Measurements from ENCODE around the gene C5orf63. TPM values are rescaled to one million over a fixed set of nuclear protein-coding genes. Genes with fewer than 3 reads are reported as not detected.

C5orf63 gene
- total RNA-seq, 1 donor = 1.3 TPM

DNA sequence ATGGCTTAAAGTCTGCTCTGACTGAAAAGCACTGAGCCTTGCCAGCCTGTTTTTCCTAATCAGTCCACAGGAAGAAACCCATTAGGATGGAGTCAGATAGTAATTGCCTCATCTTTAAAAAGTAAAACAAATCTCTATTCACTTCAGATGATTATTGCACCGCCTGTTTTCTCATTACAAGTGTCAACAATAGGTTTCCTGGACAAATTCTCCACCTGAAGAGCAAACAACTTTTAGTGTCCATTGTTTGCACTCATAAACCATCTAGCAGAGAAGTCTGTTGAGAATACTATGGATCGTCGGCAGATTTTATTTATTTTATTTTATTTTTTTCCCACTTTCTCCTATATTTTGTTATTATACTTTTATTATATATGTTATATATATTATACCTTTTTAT lies 20.3 kb downstream of the C5orf63 start:
- DNase-seq (ENCODE audit: low read depth) = no peak
- H3K4me3 ChIP-seq (ENCODE audit: low read depth, low read length) = no peak overlapping the region
- TF ChIP-seq, protein P1, sequence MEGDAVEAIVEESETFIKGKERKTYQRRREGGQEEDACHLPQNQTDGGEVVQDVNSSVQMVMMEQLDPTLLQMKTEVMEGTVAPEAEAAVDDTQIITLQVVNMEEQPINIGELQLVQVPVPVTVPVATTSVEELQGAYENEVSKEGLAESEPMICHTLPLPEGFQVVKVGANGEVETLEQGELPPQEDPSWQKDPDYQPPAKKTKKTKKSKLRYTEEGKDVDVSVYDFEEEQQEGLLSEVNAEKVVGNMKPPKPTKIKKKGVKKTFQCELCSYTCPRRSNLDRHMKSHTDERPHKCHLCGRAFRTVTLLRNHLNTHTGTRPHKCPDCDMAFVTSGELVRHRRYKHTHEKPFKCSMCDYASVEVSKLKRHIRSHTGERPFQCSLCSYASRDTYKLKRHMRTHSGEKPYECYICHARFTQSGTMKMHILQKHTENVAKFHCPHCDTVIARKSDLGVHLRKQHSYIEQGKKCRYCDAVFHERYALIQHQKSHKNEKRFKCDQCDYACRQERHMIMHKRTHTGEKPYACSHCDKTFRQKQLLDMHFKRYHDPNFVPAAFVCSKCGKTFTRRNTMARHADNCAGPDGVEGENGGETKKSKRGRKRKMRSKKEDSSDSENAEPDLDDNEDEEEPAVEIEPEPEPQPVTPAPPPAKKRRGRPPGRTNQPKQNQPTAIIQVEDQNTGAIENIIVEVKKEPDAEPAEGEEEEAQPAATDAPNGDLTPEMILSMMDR (IDR thresholded peaks at IDR 0.05; ENCODE audit: insufficient read depth, low read depth, low read length) = no peak

DNA sequence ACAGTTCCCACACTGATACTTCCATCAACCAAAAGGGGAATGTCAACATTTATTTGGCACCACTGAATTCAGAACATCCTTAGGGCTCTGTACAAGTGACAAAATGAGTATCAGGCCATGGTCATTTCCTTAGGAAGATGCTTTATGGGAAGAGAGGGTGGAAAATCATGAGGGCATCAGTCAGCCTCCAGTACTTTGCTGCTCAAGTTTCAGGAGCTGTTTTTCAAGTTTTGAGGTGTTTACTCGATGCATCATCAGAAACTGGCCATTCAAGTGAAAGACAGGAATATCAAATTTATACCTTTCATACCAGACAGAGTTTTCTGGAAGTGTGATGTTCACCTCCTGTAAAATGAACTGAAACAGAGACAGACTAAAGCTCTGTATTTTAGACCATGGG lies 21.7 kb downstream of the C5orf63 start:
- TF ChIP-seq, protein P1 (IDR thresholded peaks at IDR 0.05; ENCODE audit: insufficient read depth, low read depth, low read length) = no peak
- H3K4me3 ChIP-seq (ENCODE audit: low read depth, low read length) = no peak overlapping the region
- no peak for DNase-seq (ENCODE audit: low read depth)

DNA sequence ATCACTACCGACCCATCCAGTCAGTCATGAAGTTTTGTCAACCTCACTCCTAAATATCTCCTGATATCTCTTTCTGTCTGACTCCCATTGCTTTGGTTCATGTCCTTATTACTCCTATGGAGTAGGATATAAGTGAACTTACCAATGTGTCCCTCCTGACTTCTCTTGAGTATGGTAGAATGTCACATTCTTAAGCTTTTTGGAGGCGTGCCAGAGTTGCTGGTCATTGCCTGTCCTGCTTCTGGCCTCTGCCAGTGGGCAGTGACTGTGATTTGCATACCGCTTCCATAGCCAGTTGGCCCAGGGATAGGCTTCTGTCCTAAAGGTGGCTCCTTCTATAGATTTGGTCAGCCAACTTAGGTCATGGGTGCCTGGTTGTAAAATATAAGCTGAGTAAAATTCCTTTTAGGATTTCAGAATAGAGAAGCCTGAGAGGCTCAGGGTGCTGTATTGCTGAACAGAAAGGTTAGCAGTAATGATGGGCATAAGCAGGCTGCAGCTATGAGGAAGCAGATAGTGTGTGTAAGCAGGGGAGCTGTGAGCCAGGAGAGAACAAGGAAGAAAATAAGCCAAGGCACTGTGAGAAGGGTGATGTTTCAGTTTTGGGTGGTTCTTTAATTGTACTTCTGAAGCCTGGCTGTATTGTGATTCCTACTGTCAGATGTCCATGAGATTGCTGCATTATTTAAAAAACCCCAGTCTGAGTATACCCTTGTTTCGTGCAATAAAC lies 26.8 kb downstream of the C5orf63 start:
- no peak for DNase-seq (ENCODE audit: low read depth)
- TF ChIP-seq, protein P1 (IDR thresholded peaks at IDR 0.05; ENCODE audit: insufficient read depth, low read depth, low read length) = no peak
- H3K4me3 ChIP-seq (ENCODE audit: low read depth, low read length) = no peak overlapping the region

DNA sequence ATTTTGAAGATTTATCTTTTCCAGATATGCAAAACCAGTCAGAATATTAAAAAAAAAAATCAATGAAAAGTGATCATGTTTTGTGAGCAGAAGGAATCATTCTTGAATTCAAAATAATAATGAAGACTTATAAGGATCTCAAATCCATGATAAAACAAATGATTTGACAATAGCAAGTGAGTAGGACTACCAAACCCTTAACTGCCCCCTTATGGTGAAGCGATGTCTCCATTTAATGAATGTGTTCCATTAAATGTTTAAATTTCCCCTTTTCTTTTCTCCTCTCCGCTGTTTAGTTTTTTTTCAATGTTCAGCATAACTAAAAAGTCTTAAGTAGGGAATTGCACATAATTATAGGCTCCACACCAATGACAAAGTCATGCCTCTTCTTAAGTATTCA lies 30.7 kb downstream of the C5orf63 start:
- no peak overlapping the region for H3K4me3 ChIP-seq (ENCODE audit: low read depth, low read length)
- DNase-seq (ENCODE audit: low read depth) = peak; percentile 30
- TF ChIP-seq, protein P1 (IDR thresholded peaks at IDR 0.05; ENCODE audit: insufficient read depth, low read depth, low read length) = peak; percentile 39

DNA sequence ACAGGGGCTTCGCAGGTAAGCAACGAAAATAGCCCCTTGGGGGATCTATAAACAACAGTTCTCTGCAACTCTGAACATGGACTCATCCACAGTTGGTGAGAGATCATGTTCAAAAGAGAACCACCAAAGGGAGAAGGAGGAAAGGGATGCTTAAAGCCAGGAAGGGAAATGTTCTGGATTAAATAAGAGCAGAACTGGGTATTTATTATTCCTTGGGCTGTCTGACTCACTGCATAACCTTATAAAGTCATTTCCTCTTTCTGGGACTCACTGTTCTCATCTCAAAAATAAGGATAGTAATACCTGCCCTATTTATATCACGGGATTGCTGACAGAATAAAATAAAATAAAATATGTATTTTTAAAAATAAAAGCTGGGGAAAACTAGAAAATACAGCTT lies 31.7 kb downstream of the C5orf63 start:
- DNase-seq (ENCODE audit: low read depth) = peak; percentile 31
- no peak overlapping the region for H3K4me3 ChIP-seq (ENCODE audit: low read depth, low read length)
- TF ChIP-seq, protein P1 (IDR thresholded peaks at IDR 0.05; ENCODE audit: insufficient read depth, low read depth, low read length) = no peak

DNA sequence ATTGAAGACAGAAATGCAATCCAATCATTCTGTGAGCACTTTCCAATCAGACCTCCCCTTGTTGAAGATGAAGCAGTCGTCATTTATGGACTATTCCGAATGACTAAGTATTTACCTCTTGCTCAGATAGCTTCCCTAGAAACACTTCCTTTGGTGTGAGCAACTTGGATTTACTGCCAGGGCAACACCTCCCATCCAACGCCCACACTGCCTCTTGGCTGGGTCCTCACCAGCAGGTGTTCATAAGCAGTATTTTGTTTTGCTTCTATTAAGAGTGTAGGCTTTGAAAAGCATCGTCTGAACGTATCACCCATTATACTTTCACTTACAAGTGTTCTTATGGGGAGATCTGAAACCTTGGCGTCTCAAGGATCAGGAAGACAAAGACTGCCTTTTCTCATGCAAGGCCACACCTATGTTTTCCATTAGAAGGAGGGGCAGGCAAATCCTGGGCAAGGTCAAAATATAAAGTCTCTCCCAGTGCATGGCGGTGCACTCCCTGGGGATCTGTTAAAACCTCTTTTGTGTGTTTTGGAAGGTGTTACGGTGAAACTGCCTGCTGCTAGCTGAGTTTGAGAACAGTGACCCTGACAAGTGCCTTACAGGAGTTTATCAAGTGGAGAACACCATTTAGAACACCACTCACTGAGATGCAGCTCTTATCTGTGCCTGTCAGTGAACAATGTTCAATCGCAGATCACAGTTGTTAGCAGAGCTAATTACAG lies 32.3 kb downstream of the C5orf63 start:
- TF ChIP-seq, protein P1 (IDR thresholded peaks at IDR 0.05; ENCODE audit: insufficient read depth, low read depth, low read length) = no peak
- H3K4me3 ChIP-seq (ENCODE audit: low read depth, low read length) = no peak overlapping the region
- peak; percentile 13 for DNase-seq (ENCODE audit: low read depth)

All from fibroblast of villous mesenchyme (primary cell).